Measurements from ENCODE around the gene TAF4.
A peak's percentile ranks its signal among the peaks of the same experiment; 100 is the strongest.
"Not testable (repeated sequence)": the region's sequence is repeated elsewhere in the genome, so short reads cannot be mapped to it uniquely, and the experiment has no call there.

The TAF4 gene

GRCh38 chr20:61956396-61957342 is 109.0 kb downstream of the TAF4 start:
- H3K9me3 Mint-ChIP-seq, result no peaks in the 10 kb centered on the region

GRCh38 chr20:61955668-61956395 is 109.8 kb downstream of the TAF4 start:
- no peak for ATAC-seq
- no peak overlapping the region for H3K4me3 Mint-ChIP-seq

More at GRCh38 chr20:61956396-61957342, 109.0 kb downstream of the TAF4 start:
- Mint-ChIP-seq H3K4me1 (no peaks in the 10 kb centered on the region), H3K36me3 (no peaks in the 10 kb centered on the region), H3K27ac (no peak overlapping the region), H3K4me3 (no peak overlapping the region)
- ATAC-seq (no peak), DNase-seq (ENCODE audit: low spot score in 2 of 2) (no peak)

GRCh38 chr20:61954276-61955021 is 111.2 kb downstream of the TAF4 start:
- DNase-seq (ENCODE audit: low spot score in 2 of 2) (no peak), ATAC-seq (no peak)
- H3K36me3 Mint-ChIP-seq, result no peaks in the 10 kb centered on the region
- no peaks in the 10 kb centered on the region for H3K9me3 Mint-ChIP-seq
- H3K27ac Mint-ChIP-seq, result no peak overlapping the region
- H3K4me3 Mint-ChIP-seq, result no peak overlapping the region
- no peaks in the 10 kb centered on the region for H3K4me1 Mint-ChIP-seq

More at GRCh38 chr20:61955668-61956395, 109.8 kb downstream of the TAF4 start:
- Mint-ChIP-seq H3K4me1 (no peaks in the 10 kb centered on the region), H3K36me3 (no peaks in the 10 kb centered on the region), H3K27ac (no peak overlapping the region), H3K9me3 (no peaks in the 10 kb centered on the region)
- no peak for DNase-seq (ENCODE audit: low spot score in 2 of 2)

GRCh38 chr20:61953037-61954021 is 112.4 kb downstream of the TAF4 start:
- Mint-ChIP-seq H3K4me1 (no peaks in the 10 kb centered on the region), H3K36me3 (no peaks in the 10 kb centered on the region), H3K9me3 (no peaks in the 10 kb centered on the region), H3K27ac (no peak overlapping the region), H3K4me3 (no peak overlapping the region)
- DNase-seq (ENCODE audit: low spot score in 2 of 2) (no peak), ATAC-seq (no peak)

- ATAC-seq, result no peak
- H3K4me1 Mint-ChIP-seq, result no peaks in the 10 kb centered on the region
- DNase-seq (ENCODE audit: low spot score in 2 of 2), result no peak
- no peak overlapping the region for H3K4me3 Mint-ChIP-seq
- no peaks in the 10 kb centered on the region for H3K36me3 Mint-ChIP-seq
- H3K9me3 Mint-ChIP-seq, result no peaks in the 10 kb centered on the region
- no peak overlapping the region for H3K27ac Mint-ChIP-seq
Observed at GRCh38 chr20:61951695-61952533, 113.8 kb downstream of the TAF4 start.

- DNase-seq (ENCODE audit: low spot score in 2 of 2), result no peak
- Mint-ChIP-seq H3K4me3 (no peak overlapping the region), H3K27ac (no peak overlapping the region), H3K4me1 (no peaks in the 10 kb centered on the region), H3K36me3 (no peaks in the 10 kb centered on the region), H3K9me3 (no peaks in the 10 kb centered on the region)
- no peak for ATAC-seq
Observed at GRCh38 chr20:61950641-61951071, 115.0 kb downstream of the TAF4 start.

- Mint-ChIP-seq H3K4me3 (no peak overlapping the region), H3K4me1 (no peaks in the 10 kb centered on the region), H3K27ac (no peak overlapping the region), H3K9me3 (no peaks in the 10 kb centered on the region), H3K36me3 (no peaks in the 10 kb centered on the region)
- DNase-seq (ENCODE audit: low spot score in 2 of 2), result no peak
- peak; percentile 28 for ATAC-seq
Observed at GRCh38 chr20:61949714-61950640, 115.7 kb downstream of the TAF4 start.

- no peaks in the 10 kb centered on the region for H3K4me1 Mint-ChIP-seq
- H3K4me3 Mint-ChIP-seq, result no peak overlapping the region
- DNase-seq (ENCODE audit: low spot score in 2 of 2) (no peak), ATAC-seq (no peak)
- no peaks in the 10 kb centered on the region for H3K36me3 Mint-ChIP-seq
- no peaks in the 10 kb centered on the region for H3K9me3 Mint-ChIP-seq
- no peak overlapping the region for H3K27ac Mint-ChIP-seq
Observed at GRCh38 chr20:61949363-61949713, 116.3 kb downstream of the TAF4 start.

- ATAC-seq, result no peak
- DNase-seq (ENCODE audit: low spot score in 2 of 2), result no peak
- H3K4me3 Mint-ChIP-seq, result no peak overlapping the region
Observed at GRCh38 chr20:61948586-61949362, 116.9 kb downstream of the TAF4 start.

GRCh38 chr20:61948056-61948455 is 117.6 kb downstream of the TAF4 start:
- H3K4me1 Mint-ChIP-seq; H3K27ac Mint-ChIP-seq; ATAC-seq; H3K9me3 Mint-ChIP-seq; DNase-seq (ENCODE audit: low spot score in 2 of 2); H3K36me3 Mint-ChIP-seq; H3K4me3 Mint-ChIP-seq: not testable (repeated sequence)

More at GRCh38 chr20:61948586-61949362, 116.9 kb downstream of the TAF4 start:
- Mint-ChIP-seq H3K9me3 (no peaks in the 10 kb centered on the region), H3K36me3 (no peaks in the 10 kb centered on the region), H3K4me1 (no peaks in the 10 kb centered on the region), H3K27ac (no peak overlapping the region)

GRCh38 chr20:61945495-61945894 is 120.2 kb downstream of the TAF4 start:
- not testable (repeated sequence) for H3K9me3 Mint-ChIP-seq; H3K4me1 Mint-ChIP-seq; H3K27ac Mint-ChIP-seq; H3K4me3 Mint-ChIP-seq; ATAC-seq; DNase-seq (ENCODE audit: low spot score in 2 of 2); H3K36me3 Mint-ChIP-seq

- not testable (repeated sequence) for H3K9me3 Mint-ChIP-seq
Observed at GRCh38 chr20:61944967-61945366, 120.7 kb downstream of the TAF4 start.

More at GRCh38 chr20:61944967-61945366, 120.7 kb downstream of the TAF4 start:
- H3K27ac Mint-ChIP-seq; H3K4me1 Mint-ChIP-seq; ATAC-seq; H3K36me3 Mint-ChIP-seq; H3K4me3 Mint-ChIP-seq; DNase-seq (ENCODE audit: low spot score in 2 of 2): not testable (repeated sequence)
